HCT116 (cell line): ENCODE measurements around the gene SAMD4B.

ENCODE experiments used
- EGR1 ChIP-seq: IDR thresholded peaks from 2 replicates; pipeline ENCODE4 v1.6.1; 2012; ENCODE audit warnings: low read depth
- JUND ChIP-seq: IDR thresholded peaks from 2 replicates; pipeline ENCODE4 v1.6.1; 2012
- POLR2A ChIP-seq: IDR thresholded peaks from 2 replicates; pipeline ENCODE4 v1.7.0; 2011; ENCODE audit warnings: borderline replicate concordance; ENCODE audit not compliant: insufficient read depth, insufficient read length; ENCODE audit errors: extremely low read depth
- SIN3A ChIP-seq: IDR thresholded peaks from 2 replicates; pipeline ENCODE4 v1.6.1; 2012; ENCODE audit warnings: low read depth
- SP1 ChIP-seq: IDR thresholded peaks from 2 replicates; pipeline ENCODE4 v1.6.1; 2012; ENCODE audit warnings: low read depth
- SRF ChIP-seq: IDR thresholded peaks from 2 replicates; pipeline ENCODE4 v1.6.1; 2012; ENCODE audit warnings: low read depth
- TCF7L2 ChIP-seq: IDR thresholded peaks from 2 replicates; pipeline ENCODE4 v1.7.0; 2011; ENCODE audit warnings: borderline replicate concordance, inconsistent platforms; ENCODE audit not compliant: insufficient read depth, insufficient read length; ENCODE audit errors: extremely low read depth
- TF ChIP-seq, protein P1 (sequence below), 3 experiments: fragments of 200-600 bp in 1 of 3; sonication (generic) in 1 of 3; IDR thresholded peaks in 2 of 3; conservative IDR thresholded peaks in 1 of 3; 2 replicates each; pipeline ENCODE4 v1.5.1; 2012 to 2017; ENCODE audit warnings: low read depth in 2 of 3, low read length in 2 of 3, antibody characterized with exemption in 1 of 3, borderline replicate concordance in 1 of 3, control low read depth in 1 of 3, mild to moderate bottlenecking in 1 of 3, mixed read lengths in 1 of 3, mixed run types in 1 of 3, moderate library complexity in 1 of 3; ENCODE audit not compliant: insufficient read depth in 1 of 3
- TF ChIP-seq, protein P2 (sequence below): IDR thresholded peaks from 2 replicates; pipeline ENCODE4 v1.6.1; 2012

DNA sequence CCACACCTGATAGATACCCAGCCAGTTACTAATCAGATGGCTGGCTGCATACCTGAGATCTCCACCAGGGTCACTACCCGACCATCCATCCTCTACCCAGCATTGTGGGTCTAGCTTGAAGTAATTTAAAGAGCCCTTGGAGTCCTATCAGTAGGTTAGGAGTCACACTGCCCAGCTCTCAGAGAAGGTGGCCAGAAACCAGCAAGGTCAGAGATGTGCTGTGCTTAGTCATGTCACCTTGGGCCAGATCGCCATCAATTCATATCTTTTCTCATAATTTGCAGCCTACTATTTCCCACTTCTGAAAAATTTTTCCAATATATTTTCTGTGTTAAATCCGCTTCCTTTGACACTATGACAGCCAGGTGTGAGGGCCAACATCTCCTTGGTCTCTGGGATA lies 13.9 kb downstream of the SAMD4B start:
- TF ChIP-seq, protein P1, sequence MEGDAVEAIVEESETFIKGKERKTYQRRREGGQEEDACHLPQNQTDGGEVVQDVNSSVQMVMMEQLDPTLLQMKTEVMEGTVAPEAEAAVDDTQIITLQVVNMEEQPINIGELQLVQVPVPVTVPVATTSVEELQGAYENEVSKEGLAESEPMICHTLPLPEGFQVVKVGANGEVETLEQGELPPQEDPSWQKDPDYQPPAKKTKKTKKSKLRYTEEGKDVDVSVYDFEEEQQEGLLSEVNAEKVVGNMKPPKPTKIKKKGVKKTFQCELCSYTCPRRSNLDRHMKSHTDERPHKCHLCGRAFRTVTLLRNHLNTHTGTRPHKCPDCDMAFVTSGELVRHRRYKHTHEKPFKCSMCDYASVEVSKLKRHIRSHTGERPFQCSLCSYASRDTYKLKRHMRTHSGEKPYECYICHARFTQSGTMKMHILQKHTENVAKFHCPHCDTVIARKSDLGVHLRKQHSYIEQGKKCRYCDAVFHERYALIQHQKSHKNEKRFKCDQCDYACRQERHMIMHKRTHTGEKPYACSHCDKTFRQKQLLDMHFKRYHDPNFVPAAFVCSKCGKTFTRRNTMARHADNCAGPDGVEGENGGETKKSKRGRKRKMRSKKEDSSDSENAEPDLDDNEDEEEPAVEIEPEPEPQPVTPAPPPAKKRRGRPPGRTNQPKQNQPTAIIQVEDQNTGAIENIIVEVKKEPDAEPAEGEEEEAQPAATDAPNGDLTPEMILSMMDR (IDR thresholded peaks at IDR 0.05 in 2 of 3, conservative IDR thresholded peaks at IDR 0.05 in 1 of 3; ENCODE audit: borderline replicate concordance in 1 of 3, insufficient read depth in 1 of 3, low read depth in 2 of 3, low read length in 2 of 3) = no peak
- TF ChIP-seq POLR2A (no peak), EGR1 (no peak), SP1 (no peak), TCF7L2 (no peak), JUND (no peak), SIN3A (no peak), SRF (no peak)
- TF ChIP-seq, protein P2, sequence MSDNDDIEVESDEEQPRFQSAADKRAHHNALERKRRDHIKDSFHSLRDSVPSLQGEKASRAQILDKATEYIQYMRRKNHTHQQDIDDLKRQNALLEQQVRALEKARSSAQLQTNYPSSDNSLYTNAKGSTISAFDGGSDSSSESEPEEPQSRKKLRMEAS = no peak
